ENCODE results near the gene SEMA3C. TPM values are rescaled to one million over a fixed set of nuclear protein-coding genes. Genes with fewer than 3 reads are reported as not detected.

SEMA3C gene
- total and polyA plus RNA-seq, 11 donors: 11.7 to 110 (median 67.6) TPM

DNA sequence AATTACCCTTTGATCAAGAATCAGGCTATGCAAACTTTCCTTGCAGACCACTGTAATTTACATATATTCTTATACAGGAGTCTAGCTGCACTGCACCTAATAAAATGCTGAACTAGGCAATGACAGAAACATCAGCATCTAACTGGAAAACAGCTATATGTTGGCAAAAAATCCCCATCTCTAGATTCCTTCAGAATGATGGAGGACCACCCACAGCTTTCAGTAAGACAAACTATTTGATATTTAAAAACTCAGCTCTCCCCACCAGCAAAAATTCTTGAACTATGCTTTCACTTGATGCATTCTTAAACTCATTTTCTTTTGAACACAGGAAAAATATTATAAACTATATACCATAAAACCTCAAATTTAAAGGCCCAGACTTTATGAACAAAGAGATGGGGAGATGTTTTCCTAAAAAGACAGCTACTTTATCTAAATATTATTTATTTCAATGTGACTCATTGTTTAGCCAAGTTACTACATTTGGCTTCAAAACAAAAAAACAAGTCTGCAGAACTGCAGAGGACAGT lies 77.4 kb downstream of the SEMA3C start:
- ATAC-seq: no peak
- no peak overlapping the region for H3K27ac ChIP-seq
- no peaks in the 10 kb centered on the region for H3K36me3 ChIP-seq
- TF ChIP-seq, protein P1, sequence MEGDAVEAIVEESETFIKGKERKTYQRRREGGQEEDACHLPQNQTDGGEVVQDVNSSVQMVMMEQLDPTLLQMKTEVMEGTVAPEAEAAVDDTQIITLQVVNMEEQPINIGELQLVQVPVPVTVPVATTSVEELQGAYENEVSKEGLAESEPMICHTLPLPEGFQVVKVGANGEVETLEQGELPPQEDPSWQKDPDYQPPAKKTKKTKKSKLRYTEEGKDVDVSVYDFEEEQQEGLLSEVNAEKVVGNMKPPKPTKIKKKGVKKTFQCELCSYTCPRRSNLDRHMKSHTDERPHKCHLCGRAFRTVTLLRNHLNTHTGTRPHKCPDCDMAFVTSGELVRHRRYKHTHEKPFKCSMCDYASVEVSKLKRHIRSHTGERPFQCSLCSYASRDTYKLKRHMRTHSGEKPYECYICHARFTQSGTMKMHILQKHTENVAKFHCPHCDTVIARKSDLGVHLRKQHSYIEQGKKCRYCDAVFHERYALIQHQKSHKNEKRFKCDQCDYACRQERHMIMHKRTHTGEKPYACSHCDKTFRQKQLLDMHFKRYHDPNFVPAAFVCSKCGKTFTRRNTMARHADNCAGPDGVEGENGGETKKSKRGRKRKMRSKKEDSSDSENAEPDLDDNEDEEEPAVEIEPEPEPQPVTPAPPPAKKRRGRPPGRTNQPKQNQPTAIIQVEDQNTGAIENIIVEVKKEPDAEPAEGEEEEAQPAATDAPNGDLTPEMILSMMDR (IDR thresholded peaks at IDR 0.05): no peak
- TF ChIP-seq POLR2A (IDR thresholded peaks at IDR 0.05): no peak
- H3K9me3 ChIP-seq: no peaks in the 10 kb centered on the region
- H3K27me3 ChIP-seq: no peaks in the 10 kb centered on the region
- intact Hi-C loops (cut with DNase I): no loop called here
- DNase-seq: no peak
- no peak overlapping the region for H3K4me3 ChIP-seq
- peaks cover 0 to 20% (median 6%) of the 10 kb centered on the region in 12 donors for H3K4me1 ChIP-seq

DNA sequence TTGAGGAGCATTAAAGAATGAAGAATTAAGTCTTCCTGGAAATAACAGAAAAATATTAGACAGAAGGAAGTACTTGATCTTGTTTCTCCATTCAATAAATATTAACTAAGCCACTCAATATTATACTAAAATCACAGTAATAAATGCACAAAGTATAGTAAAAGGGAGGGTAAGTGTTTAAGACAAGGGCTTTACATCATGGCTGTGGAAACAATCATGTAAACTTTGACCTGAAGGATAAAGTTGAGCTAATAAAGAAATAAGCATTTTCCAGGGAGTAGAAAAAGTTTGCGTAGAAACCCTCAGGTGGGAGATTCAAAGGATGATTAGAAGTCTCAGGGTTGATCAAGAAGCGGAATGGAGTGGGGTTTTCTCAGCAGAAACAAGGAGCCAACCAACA lies 78.2 kb downstream of the SEMA3C start:
- Histone ChIP-seq H3K36me3 (no peaks in the 10 kb centered on the region), H3K27ac (no peak overlapping the region), H3K27me3 (no peaks in the 10 kb centered on the region), H3K4me1 (peaks cover 0 to 20% (median 6%) of the 10 kb centered on the region in 12 donors), H3K9me3 (no peaks in the 10 kb centered on the region), H3K4me3 (no peak overlapping the region)
- TF ChIP-seq POLR2A (IDR thresholded peaks at IDR 0.05): no peak
- TF ChIP-seq, protein P1 (IDR thresholded peaks at IDR 0.05): no peak
- DNase-seq: no peak
- WGBS, 4 donors: 92 to 95% (median 93%) methylated on average over 2 of the region's 2 CpGs
- intact Hi-C loops (cut with DNase I): no loop called here
- no peak for ATAC-seq

DNA sequence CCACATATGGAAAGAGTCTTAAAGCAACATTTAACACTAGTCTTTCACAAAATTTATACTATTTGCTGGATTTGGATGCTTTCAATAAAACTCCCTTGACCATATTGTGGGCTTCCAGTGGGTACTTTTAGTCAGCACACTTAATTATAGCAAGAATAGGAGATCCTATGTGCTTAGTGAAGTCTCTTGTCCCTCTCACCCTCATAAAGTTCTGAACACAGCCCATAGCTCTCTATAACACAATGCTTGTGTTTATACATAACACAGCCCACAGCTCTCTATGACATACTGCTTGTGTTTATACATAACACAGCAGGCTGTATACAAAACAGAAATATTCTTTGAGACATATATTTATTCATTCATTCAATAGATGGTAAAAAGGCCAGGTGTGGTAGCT lies 79.0 kb downstream of the SEMA3C start:
- intact Hi-C loops (cut with DNase I): no loop called here
- H3K9me3 ChIP-seq: no peaks in the 10 kb centered on the region
- H3K36me3 ChIP-seq: no peaks in the 10 kb centered on the region
- H3K27me3 ChIP-seq: no peaks in the 10 kb centered on the region
- peaks cover 0 to 20% (median 6%) of the 10 kb centered on the region in 12 donors for H3K4me1 ChIP-seq
- DNase-seq: no peak
- ATAC-seq: no peak
- TF ChIP-seq POLR2A (IDR thresholded peaks at IDR 0.05): no peak
- TF ChIP-seq, protein P1 (IDR thresholded peaks at IDR 0.05): no peak
- H3K27ac ChIP-seq: no peak overlapping the region
- no peak overlapping the region for H3K4me3 ChIP-seq

DNA sequence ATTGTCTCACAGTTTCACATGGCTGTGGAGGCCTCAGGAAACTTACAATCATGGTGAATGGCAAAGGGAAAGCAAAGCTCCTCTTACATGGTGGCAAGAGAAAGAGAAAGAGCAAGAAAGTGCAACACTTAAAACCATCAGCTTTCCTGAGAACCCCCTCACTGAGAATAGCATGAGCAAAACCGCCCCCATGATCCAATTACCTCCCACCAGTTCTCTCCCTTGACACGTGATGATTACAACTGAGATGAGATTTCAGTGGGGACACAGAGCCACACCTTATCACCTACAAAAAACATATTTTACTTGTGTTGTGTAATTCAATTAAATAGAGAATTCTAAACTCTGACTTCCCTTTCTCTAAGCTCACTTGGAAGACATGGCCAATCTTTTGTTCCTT lies 80.2 kb downstream of the SEMA3C start:
- H3K4me3 ChIP-seq: no peak overlapping the region
- DNase-seq (no peak), ATAC-seq (no peak)
- no peaks in the 10 kb centered on the region for H3K9me3 ChIP-seq
- peaks cover 0 to 29% (median 7%) of the 10 kb centered on the region in 12 donors for H3K4me1 ChIP-seq
- H3K27me3 ChIP-seq: no peaks in the 10 kb centered on the region
- TF ChIP-seq POLR2A (IDR thresholded peaks at IDR 0.05): no peak
- TF ChIP-seq, protein P1 (IDR thresholded peaks at IDR 0.05): no peak
- intact Hi-C loops (cut with DNase I): no loop called here
- H3K27ac ChIP-seq: no peak overlapping the region
- no peaks in the 10 kb centered on the region for H3K36me3 ChIP-seq
- WGBS, 4 donors: 38 to 73% (median 42%) methylated on average over 2 of the region's 2 CpGs
